ENCODE results near the gene NR2F1.

DNA sequence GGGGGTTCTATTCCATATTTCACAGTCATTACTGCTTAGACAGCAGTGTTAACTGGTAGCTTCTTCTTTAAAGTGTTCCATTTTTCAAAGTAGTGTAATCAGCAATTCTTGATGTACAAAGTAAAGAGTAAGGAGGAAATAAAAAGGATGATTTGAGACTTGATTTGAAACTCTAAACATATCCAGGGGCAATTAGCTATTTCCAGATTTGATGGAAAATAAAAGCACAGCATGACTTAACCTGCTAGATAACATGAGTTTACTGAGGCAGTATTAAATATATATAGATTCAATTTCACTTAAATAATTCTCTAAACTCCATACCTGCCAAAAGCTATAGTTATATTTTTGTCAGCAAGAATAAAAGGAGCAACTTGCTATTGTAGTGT is 29.8 kb downstream of the NR2F1 start:
- TF ChIP-seq, protein P1, sequence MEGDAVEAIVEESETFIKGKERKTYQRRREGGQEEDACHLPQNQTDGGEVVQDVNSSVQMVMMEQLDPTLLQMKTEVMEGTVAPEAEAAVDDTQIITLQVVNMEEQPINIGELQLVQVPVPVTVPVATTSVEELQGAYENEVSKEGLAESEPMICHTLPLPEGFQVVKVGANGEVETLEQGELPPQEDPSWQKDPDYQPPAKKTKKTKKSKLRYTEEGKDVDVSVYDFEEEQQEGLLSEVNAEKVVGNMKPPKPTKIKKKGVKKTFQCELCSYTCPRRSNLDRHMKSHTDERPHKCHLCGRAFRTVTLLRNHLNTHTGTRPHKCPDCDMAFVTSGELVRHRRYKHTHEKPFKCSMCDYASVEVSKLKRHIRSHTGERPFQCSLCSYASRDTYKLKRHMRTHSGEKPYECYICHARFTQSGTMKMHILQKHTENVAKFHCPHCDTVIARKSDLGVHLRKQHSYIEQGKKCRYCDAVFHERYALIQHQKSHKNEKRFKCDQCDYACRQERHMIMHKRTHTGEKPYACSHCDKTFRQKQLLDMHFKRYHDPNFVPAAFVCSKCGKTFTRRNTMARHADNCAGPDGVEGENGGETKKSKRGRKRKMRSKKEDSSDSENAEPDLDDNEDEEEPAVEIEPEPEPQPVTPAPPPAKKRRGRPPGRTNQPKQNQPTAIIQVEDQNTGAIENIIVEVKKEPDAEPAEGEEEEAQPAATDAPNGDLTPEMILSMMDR (IDR thresholded peaks at IDR 0.05), result no peak
- no peak for TF ChIP-seq EZH2 (IDR thresholded peaks at IDR 0.05; ENCODE audit: borderline replicate concordance, insufficient read depth, low read depth, low read length, poor library complexity, severe bottlenecking)
